Keratinocyte (primary cell): Measurements from ENCODE around the gene LPCAT4. TPM values are rescaled to one million over a fixed set of nuclear protein-coding genes. Genes with fewer than 3 reads are reported as not detected.

ENCODE experiments used
- DNase-seq: peaks from one replicate; pipeline ENCODE4 v3.0.0-alpha.2; 2011; ENCODE audit warnings: low read depth, missing footprints, low spot score
- FAIRE-seq: peaks from 2 replicates; lab custom pipeline; 2011; peaks lifted over from hg19 to GRCh38; lab: Jason Lieb, UNC
- H2AFZ ChIP-seq: 2 replicates; pipeline ENCODE4 v1.6.0; 2012; ENCODE audit warnings: low read length, control low read depth, inconsistent platforms; ENCODE audit not compliant: control insufficient read depth
- H3K27ac ChIP-seq: 2 replicates; pipeline ENCODE4 v1.5.1; 2011; ENCODE audit warnings: low read length; ENCODE audit not compliant: control insufficient read depth, insufficient read depth
- H3K27me3 ChIP-seq: 3 replicates; pipeline ENCODE4 v1.6.0; 2011; ENCODE audit warnings: low read length; ENCODE audit not compliant: control insufficient read depth, insufficient read depth; ENCODE audit errors: extremely low read depth
- H3K36me3 ChIP-seq, 2 experiments: 2 replicates in 1 of 2; 3 replicates in 1 of 2; pipeline ENCODE4 v1.5.1; 2011; ENCODE audit warnings: low read length in 2 of 2, mild to moderate bottlenecking in 1 of 2; ENCODE audit not compliant: control insufficient read depth in 2 of 2, insufficient read depth in 2 of 2; ENCODE audit errors: extremely low read depth in 1 of 2
- H3K4me1 ChIP-seq: 3 replicates; pipeline ENCODE4 v1.5.1; 2011; ENCODE audit warnings: low read length; ENCODE audit not compliant: control insufficient read depth, insufficient read depth; ENCODE audit errors: extremely low read depth
- H3K4me2 ChIP-seq: 3 replicates; pipeline ENCODE4 v1.6.0; 2011; ENCODE audit warnings: low read depth, low read length; ENCODE audit not compliant: control insufficient read depth, insufficient read depth; ENCODE audit errors: extremely low read depth
- H3K4me3 ChIP-seq, 3 experiments: fragments of 200-600 bp in 1 of 3; sonication (generic) in 1 of 3; 2 replicates in 2 of 3; 3 replicates in 1 of 3; pipeline ENCODE4 v1.5.1; 2011 to 2016; ENCODE audit warnings: low read length in 3 of 3, mild to moderate bottlenecking in 3 of 3, control low read depth in 2 of 3, inconsistent platforms in 1 of 3, low read depth in 1 of 3, mixed read lengths in 1 of 3, mixed run types in 1 of 3, moderate library complexity in 1 of 3; ENCODE audit not compliant: control insufficient read depth in 2 of 3, insufficient read depth in 2 of 3; ENCODE audit errors: extremely low read depth in 1 of 3
- H3K79me2 ChIP-seq: 2 replicates; pipeline ENCODE4 v1.6.0; 2012; ENCODE audit warnings: low read length; ENCODE audit not compliant: control insufficient read depth, insufficient read depth
- H3K9ac ChIP-seq: 3 replicates; pipeline ENCODE4 v1.6.0; 2011; ENCODE audit warnings: low read length; ENCODE audit not compliant: control insufficient read depth, insufficient read depth; ENCODE audit errors: extremely low read depth
- H3K9me1 ChIP-seq: 3 replicates; pipeline ENCODE4 v1.6.0; 2011; ENCODE audit warnings: low read length; ENCODE audit not compliant: control insufficient read depth, insufficient read depth; ENCODE audit errors: extremely low read depth
- H3K9me3 ChIP-seq: 2 replicates; pipeline ENCODE4 v1.5.1; 2012; ENCODE audit warnings: low read depth, low read length; ENCODE audit not compliant: control insufficient read depth
- H4K20me1 ChIP-seq: 3 replicates; pipeline ENCODE4 v1.6.0; 2011; ENCODE audit warnings: low read length; ENCODE audit not compliant: control insufficient read depth, insufficient read depth; ENCODE audit errors: extremely low read depth
- CTCF ChIP-seq, 3 experiments: IDR thresholded peaks in 1 of 3; conservative IDR thresholded peaks in 1 of 3; optimal IDR thresholded peaks in 1 of 3; 2 replicates in 2 of 3; 3 replicates in 1 of 3; pipeline versions ENCODE3 to v1.5.1; 2011; ENCODE audit warnings: low read length in 3 of 3, mild to moderate bottlenecking in 3 of 3, moderate library complexity in 2 of 3, control low read depth in 1 of 3, inconsistent platforms in 1 of 3; ENCODE audit not compliant: insufficient read depth in 2 of 3; ENCODE audit errors: extremely low read depth in 1 of 3
- EZH2 ChIP-seq: IDR thresholded peaks from one replicate; pipeline ENCODE4 v1.6.1; 2012; ENCODE audit warnings: inconsistent platforms, mild to moderate bottlenecking, low read length, moderate library complexity
- dilution Hi-C: fragments of 300-500 bp; cut with MboI; formaldehyde crosslinking; loops from one replicate; pipeline ENCODE4 v1.7.0; 2020; ENCODE audit warnings: low sequenced_read_pairs; ENCODE audit not compliant: extremely low pct_ligation_motif_present
- polyA plus RNA-seq, 5 experiments: library from polyadenylated mRNA; depleted of rRNA in 3 of 5; stranded (reverse) in 3 of 5; stranded (forward) in 1 of 5; unstranded in 1 of 5; fragments of >200 nt; gene quantifications; 1 replicate in 1 of 5; 2 replicates in 3 of 5; 3 replicates in 1 of 5; pipeline versions ENCODE4 v1.2.1 to v1.2.3, GENCODE V29; 2011 to 2012; ENCODE audit warnings: missing spikeins in 2 of 5, low read depth in 1 of 5, low replicate concordance in 1 of 5

Gene LPCAT4
- polyA plus RNA-seq, 1 donor (not counting 4 experiments of a cell fraction or from before 2014, with no cell fraction given): 43.3 TPM

GRCh38 chr15:34360298-34360697, 6.7 kb downstream of the LPCAT4 start:
- Histone ChIP-seq H3K9me3 (no peaks in the 10 kb centered on the region), H3K4me2 (no peak overlapping the region), H3K36me3 (peaks cover 34 to 45% of the 10 kb centered on the region in 2 experiments), H3K27ac (no peak overlapping the region), H3K27me3 (no peaks in the 10 kb centered on the region), H4K20me1 (peaks cover 3% of the 10 kb centered on the region), H3K4me1 (peaks cover 11% of the 10 kb centered on the region), H3K79me2 (peaks cover 9% of the 10 kb centered on the region), H2AFZ (no peak overlapping the region), H3K9me1 (peaks cover 6% of the 10 kb centered on the region), H3K9ac (no peak overlapping the region), H3K4me3 (no peak overlapping the region)
- dilution Hi-C loops: no loop called here
- TF ChIP-seq CTCF (optimal IDR thresholded peaks at IDR 0.05 in 1 of 3, IDR thresholded peaks at IDR 0.05 in 1 of 3, conservative IDR thresholded peaks at IDR 0.05 in 1 of 3; ENCODE audit: extremely low read depth in 1 of 3, insufficient read depth in 2 of 3, low read length in 3 of 3) (peak in 1 of 3 experiments; percentile 30), EZH2 (no peak)
- no peak for DNase-seq
- FAIRE-seq: peak; percentile 46

- Histone ChIP-seq H3K9ac (no peak overlapping the region), H3K9me1 (peaks cover 6% of the 10 kb centered on the region), H3K79me2 (peaks cover 2% of the 10 kb centered on the region), H3K36me3 (peaks cover 36 to 38% of the 10 kb centered on the region in 2 experiments), H3K27me3 (no peaks in the 10 kb centered on the region), H2AFZ (no peak overlapping the region), H3K4me1 (peaks cover 11% of the 10 kb centered on the region), H4K20me1 (peaks cover 3% of the 10 kb centered on the region), H3K4me2 (no peak overlapping the region), H3K27ac (no peak overlapping the region), H3K9me3 (no peaks in the 10 kb centered on the region), H3K4me3 (no peak overlapping the region)
- DNase-seq (no peak), FAIRE-seq (no peak)
- dilution Hi-C loops: no loop called here
- TF ChIP-seq CTCF (optimal IDR thresholded peaks at IDR 0.05 in 1 of 3, IDR thresholded peaks at IDR 0.05 in 1 of 3, conservative IDR thresholded peaks at IDR 0.05 in 1 of 3; ENCODE audit: extremely low read depth in 1 of 3, insufficient read depth in 2 of 3, low read length in 3 of 3): no peak
- TF ChIP-seq EZH2: no peak
Measured at GRCh38 chr15:34359416-34359815, 7.6 kb downstream of the LPCAT4 start.
